K562 (cell line): ENCODE results near the gene COMTD1. TPM values are rescaled to one million over a fixed set of nuclear protein-coding genes. Genes with fewer than 3 reads are reported as not detected.

Experiments
- ATAC-seq: fragments of 200-7000 bp; cut with Tn5 transposase; 3 replicates; pipeline ENCODE4 v1.9.1; 2020; ENCODE audit warnings: moderate library complexity
- BruUV-seq: library from RNA; stranded (reverse); fragments of 400-500 nt; replicated peaks from 2 replicates; lab custom pipeline; 2021; lab: Mats Ljungman, UMichigan
- CTCF ChIA-PET: fragments of 300-600 bp; formaldehyde crosslinking; extraction: SDS; loops from one replicate; lab custom pipeline; 2021; ENCODE audit warnings: low intra/inter-chr PET ratio; lab: Yijun Ruan, JAX
- POLR2A ChIA-PET: fragments of 300-600, 350-650 bp; sonication (Branson Sonifier 250); formaldehyde crosslinking; extraction: SDS; loops from one replicate; lab custom pipeline; 2021; ENCODE audit warnings: antibody characterized with exemption, inconsistent platforms; lab: Yijun Ruan, JAX
- DNase-seq, 4 experiments: peaks; one replicate each; pipeline versions ENCODE4 v3.0.0 to v3.0.0-alpha.2; 2011 to 2018; ENCODE audit warnings: low spot score in 3 of 4, mixed read lengths in 3 of 4; ENCODE audit errors: extremely low read depth in 1 of 4
- FAIRE-seq: peaks from 2 replicates; lab custom pipeline; 2011; peaks lifted over from hg19 to GRCh38; lab: Jason Lieb, UNC
- H2AFZ ChIP-seq: 2 replicates; pipeline ENCODE4 v1.6.0; 2011; ENCODE audit warnings: low read depth, low read length, control low read depth, inconsistent platforms
- H3K27ac ChIP-seq: fragments of 200-600 bp; 3 replicates; pipeline ENCODE4 v1.8.0; 2011; ENCODE audit warnings: low read depth, mild to moderate bottlenecking, control low read depth, inconsistent platforms, low read length, moderate library complexity, mixed read lengths; ENCODE audit errors: extremely low read depth
- H3K27me3 ChIP-seq, 2 experiments: fragments of 300-600 bp in 1 of 2; 2 replicates in 1 of 2; 3 replicates in 1 of 2; pipeline versions ENCODE4 v1.6.0 to v1.8.0; 2011; ENCODE audit warnings: inconsistent platforms in 2 of 2, low read length in 2 of 2, mild to moderate bottlenecking in 1 of 2, mixed read lengths in 1 of 2, moderate library complexity in 1 of 2; ENCODE audit not compliant: control insufficient read depth in 2 of 2, insufficient read depth in 2 of 2
- H3K36me3 ChIP-seq: fragments of 300-600 bp; 3 replicates; pipeline ENCODE4 v1.8.0; 2011; ENCODE audit warnings: mild to moderate bottlenecking, low read length, inconsistent platforms; ENCODE audit not compliant: control insufficient read depth, insufficient read depth
- H3K4me1 ChIP-seq, 2 experiments: fragments of 200-600 bp in 1 of 2; replicated peaks in 1 of 2; 2 replicates in 1 of 2; 3 replicates in 1 of 2; pipeline versions ENCODE4 v1.5.1 to v1.8.0; 2011; ENCODE audit warnings: inconsistent platforms in 2 of 2, low read length in 2 of 2, mild to moderate bottlenecking in 1 of 2, mixed read lengths in 1 of 2, moderate library complexity in 1 of 2; ENCODE audit not compliant: control insufficient read depth in 2 of 2, insufficient read depth in 2 of 2
- H3K4me2 ChIP-seq: 2 replicates; pipeline ENCODE4 v1.6.1; 2011; ENCODE audit warnings: low read length, control low read depth, inconsistent platforms, mixed read lengths; ENCODE audit not compliant: insufficient read depth
- H3K4me3 ChIP-seq: fragments of 200-600 bp; sonication (generic), shearing (Covaris generic); 2 replicates; pipeline ENCODE4 v1.5.1; 2016; ENCODE audit warnings: control low read depth, inconsistent platforms
- H3K79me2 ChIP-seq: fragments of 200-600 bp; 3 replicates; pipeline ENCODE4 v1.8.0; 2011; ENCODE audit warnings: low read length, inconsistent platforms; ENCODE audit not compliant: control insufficient read depth, insufficient read depth
- H3K9ac ChIP-seq, 2 experiments: 2 replicates each; pipeline versions ENCODE4 v1.6.0 to v1.6.1; 2011; ENCODE audit warnings: low read depth in 2 of 2, low read length in 2 of 2, control low read depth in 1 of 2, inconsistent platforms in 1 of 2, mild to moderate bottlenecking in 1 of 2, mixed read lengths in 1 of 2; ENCODE audit not compliant: insufficient read depth in 1 of 2
- H3K9me1 ChIP-seq: one replicate; pipeline ENCODE4 v1.6.0; 2011; ENCODE audit warnings: inconsistent platforms, mild to moderate bottlenecking, low read length, moderate library complexity; ENCODE audit not compliant: control insufficient read depth, insufficient read depth
- H3K9me3 ChIP-seq: replicated peaks from 2 replicates; pipeline ENCODE4 v1.5.1; 2011; ENCODE audit warnings: low read depth, low read length, inconsistent platforms; ENCODE audit not compliant: control insufficient read depth, insufficient read depth
- H4K20me1 ChIP-seq: replicated peaks from 2 replicates; pipeline ENCODE4 v1.6.1; 2011; ENCODE audit warnings: low read length, inconsistent platforms, mixed read lengths; ENCODE audit not compliant: control insufficient read depth, insufficient read depth
- BHLHE40 ChIP-seq: IDR thresholded peaks from 2 replicates; pipeline ENCODE4 v1.6.1; 2011; ENCODE audit warnings: low read length, improper control_type of control experiment
- C11orf30 ChIP-seq: fragments of 450-650 bp; IDR thresholded peaks from 2 replicates; pipeline ENCODE4 v1.6.1; 2016; ENCODE audit warnings: low read depth, mild to moderate bottlenecking
- CTBP1 ChIP-seq: fragments of 450-650 bp; IDR thresholded peaks from 2 replicates; pipeline ENCODE4 v1.6.1; 2016; ENCODE audit warnings: borderline replicate concordance
- EHMT2 ChIP-seq: fragments of 450-650 bp; IDR thresholded peaks from 2 replicates; pipeline ENCODE4 v1.6.1; 2018; ENCODE audit warnings: antibody characterized with exemption
- HDAC2 ChIP-seq: fragments of 450-650 bp; IDR thresholded peaks from 2 replicates; pipeline ENCODE4 v1.6.1; 2016; ENCODE audit warnings: mild to moderate bottlenecking
- ID3 ChIP-seq, 2 experiments: fragments of 250-450 bp in 1 of 2; fragments of 450-650 bp in 1 of 2; sonication (Bioruptor Pico) in 1 of 2; IDR thresholded peaks; 2 replicates each; pipeline versions ENCODE4 v1.6.1 to v1.8.0; 2016 to 2021; ENCODE audit warnings: mild to moderate bottlenecking in 2 of 2, moderate library complexity in 2 of 2, missing compliant biosample characterization in 1 of 2, missing genetic modification characterization in 1 of 2
- IRF2 ChIP-seq: sonication (generic); formaldehyde crosslinking; IDR thresholded peaks from 2 replicates; pipeline ENCODE4 v1.8.1; 2022; ENCODE audit warnings: mild to moderate bottlenecking, missing genetic modification reagents
- JUND ChIP-seq, 2 experiments: IDR thresholded peaks; 2 replicates in 1 of 2; 3 replicates in 1 of 2; pipeline ENCODE4 v1.6.1; 2011; ENCODE audit warnings: borderline replicate concordance in 2 of 2, low read depth in 2 of 2, low read length in 2 of 2, improper control_type of control experiment in 1 of 2, missing biosample characterization in 1 of 2, missing genetic modification characterization in 1 of 2, missing genetic modification reagents in 1 of 2
- KAT2B ChIP-seq: IDR thresholded peaks from one replicate; pipeline ENCODE4 v1.6.1; 2012; ENCODE audit warnings: low read depth, mild to moderate bottlenecking, control low read depth, inconsistent platforms, low read length, moderate library complexity
- NEUROD1 ChIP-seq: fragments of 150-350 bp; IDR thresholded peaks from 2 replicates; pipeline ENCODE4 v1.6.1; 2014; ENCODE audit warnings: borderline replicate concordance, low read length, low read depth; ENCODE audit not compliant: partially characterized antibody
- TBP ChIP-seq: optimal IDR thresholded peaks from 2 replicates; pipeline ENCODE3; 2011; ENCODE audit warnings: low read depth, low read length, improper control_type of control experiment
- WGBS: fragments of 100-300 bp; shearing (Covaris generic); methylation state at CpG from one replicate; pipeline ENCODE4 v1.1.6; 2016; ENCODE audit warnings: low coverage, mixed read lengths; ENCODE audit not compliant: insufficient coverage; ENCODE audit errors: missing lambda C conversion rate; 5-methylcytosine and 5-hydroxymethylcytosine counted together
- in situ Hi-C: fragments of 300-500 bp; cut with MboI; formaldehyde crosslinking; loops from 4 replicates; pipeline ENCODE4 v1.15.0; 2018; ENCODE audit warnings: inconsistent platforms, mixed read lengths
- intact Hi-C: fragments of 100-400 bp; cut with micrococcal nuclease; formaldehyde crosslinking; loops from 2 replicates; pipeline ENCODE4 v1.14.2; 2022
- polyA plus RNA-seq, 8 experiments: library from polyadenylated mRNA; depleted of rRNA in 4 of 8; stranded (reverse) in 5 of 8; unstranded in 3 of 8; fragments of >200 nt; fragmentation: Nextera tagmentation in 2 of 8; fragmentation: Illumina TruSeq in 1 of 8; extraction: Ambion mirVana in 2 of 8; extraction: Trizol in 1 of 8; gene quantifications; 2 replicates each; pipeline versions ENCODE4 v1.2.1 to v1.2.3, GENCODE V29; 2011 to 2014; ENCODE audit warnings: inconsistent platforms in 1 of 8, missing spikeins in 1 of 8
- total RNA-seq, 7 experiments: library from RNA; depleted of rRNA in 6 of 7; stranded (reverse); fragments of >200 nt in 6 of 7; fragmentation: Illumina TruSeq in 2 of 7; extraction: Trizol in 2 of 7; gene quantifications; 2 replicates each; pipeline versions ENCODE4 v1.2.1 to v1.2.3, GENCODE V29; 2011 to 2021; ENCODE audit warnings: low replicate concordance in 1 of 7
- TF ChIP-seq, protein P1 (sequence below): sonication (generic); formaldehyde crosslinking; IDR thresholded peaks from 2 replicates; pipeline ENCODE4 v1.8.0; 2022; ENCODE audit warnings: mild to moderate bottlenecking, missing genetic modification reagents
- TF ChIP-seq, protein P2 (sequence below): fragments of 250-450 bp; sonication (Bioruptor Pico); IDR thresholded peaks from 2 replicates; pipeline ENCODE4 v1.4.0; 2020

The COMTD1 gene
- total and polyA plus RNA-seq, 9 of the 15 experiments (the other 6 are each of a cell fraction or from before 2014, with no cell fraction given) = 0.41 to 112 (median 13.7) TPM

DNA sequence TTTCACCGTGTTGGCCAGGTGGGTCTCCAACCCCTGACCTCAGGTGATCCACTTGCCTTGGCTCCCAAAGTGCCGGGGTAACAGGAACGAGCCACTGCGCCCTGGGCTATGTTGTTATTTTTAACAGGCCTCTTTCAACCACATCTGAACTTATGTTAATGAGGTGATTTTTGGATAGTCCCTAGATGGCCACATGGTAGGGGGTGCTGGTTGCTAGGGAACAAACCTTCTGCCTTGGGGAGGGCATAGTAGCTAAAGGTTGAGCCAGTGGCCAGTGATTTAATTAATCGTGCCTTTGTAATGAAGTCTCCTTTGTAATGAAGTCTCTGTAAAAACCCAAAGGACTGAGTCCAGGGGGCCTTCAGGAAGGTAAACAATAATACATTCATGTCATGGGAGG is 9.1 kb downstream of the COMTD1 start (continued):
- TF ChIP-seq EHMT2 (no peak), BHLHE40 (no peak), ID3 (CRISPR knock-in tag; IDR thresholded peaks at IDR 0.05) (no peak), ID3 (tag; IDR thresholded peaks at IDR 0.05) (no peak), NEUROD1 (no peak), TBP (no peak)

- peaks cover 43% of the 10 kb centered on the region for H4K20me1 ChIP-seq
- ChIA-PET CTCF (interaction anchor here (0.6 kb wide), 2 partner anchors 198 to 1151 kb away, joined by 3 to 4 read pairs; no protein-coding TSS in a partner anchor), POLR2A (interaction anchor here (0.6 to 6.1 kb wide), 8 partner anchors 8 to 772 kb away, joined by 3 to 41 read pairs (median 7); partner anchors contain the start of gene VDAC2)
- no peak overlapping the region for H3K9ac ChIP-seq
- no peak overlapping the region for H3K4me2 ChIP-seq
- FAIRE-seq (no peak), ATAC-seq (no peak), DNase-seq (no peak)
- in situ Hi-C loops = no loop called here
- no peak overlapping the region for H3K4me3 ChIP-seq
- intact Hi-C loops = no loop called here
- H3K27me3 ChIP-seq = no peaks in the 10 kb centered on the region
- H3K4me1 ChIP-seq = no peaks in the 10 kb centered on the region
- peaks cover 79% of the 10 kb centered on the region for H3K79me2 ChIP-seq
- H2AFZ ChIP-seq = no peak overlapping the region
- H3K9me3 ChIP-seq = no peaks in the 10 kb centered on the region
- no peak overlapping the region for H3K27ac ChIP-seq
- WGBS = 100% methylated on average over 2 of the region's 2 CpGs
- no peaks in the 10 kb centered on the region for H3K9me1 ChIP-seq
- no TSS peak for BruUV-seq
- peaks cover 95% of the 10 kb centered on the region for H3K36me3 ChIP-seq
- no peak for TF ChIP-seq CTBP1
- no peak for TF ChIP-seq C11orf30
- TF ChIP-seq, protein P1, sequence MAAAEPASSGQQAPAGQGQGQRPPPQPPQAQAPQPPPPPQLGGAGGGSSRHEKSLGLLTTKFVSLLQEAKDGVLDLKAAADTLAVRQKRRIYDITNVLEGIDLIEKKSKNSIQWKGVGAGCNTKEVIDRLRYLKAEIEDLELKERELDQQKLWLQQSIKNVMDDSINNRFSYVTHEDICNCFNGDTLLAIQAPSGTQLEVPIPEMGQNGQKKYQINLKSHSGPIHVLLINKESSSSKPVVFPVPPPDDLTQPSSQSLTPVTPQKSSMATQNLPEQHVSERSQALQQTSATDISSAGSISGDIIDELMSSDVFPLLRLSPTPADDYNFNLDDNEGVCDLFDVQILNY (CRISPR knock-in tag) = no peak
- TF ChIP-seq, protein P2, sequence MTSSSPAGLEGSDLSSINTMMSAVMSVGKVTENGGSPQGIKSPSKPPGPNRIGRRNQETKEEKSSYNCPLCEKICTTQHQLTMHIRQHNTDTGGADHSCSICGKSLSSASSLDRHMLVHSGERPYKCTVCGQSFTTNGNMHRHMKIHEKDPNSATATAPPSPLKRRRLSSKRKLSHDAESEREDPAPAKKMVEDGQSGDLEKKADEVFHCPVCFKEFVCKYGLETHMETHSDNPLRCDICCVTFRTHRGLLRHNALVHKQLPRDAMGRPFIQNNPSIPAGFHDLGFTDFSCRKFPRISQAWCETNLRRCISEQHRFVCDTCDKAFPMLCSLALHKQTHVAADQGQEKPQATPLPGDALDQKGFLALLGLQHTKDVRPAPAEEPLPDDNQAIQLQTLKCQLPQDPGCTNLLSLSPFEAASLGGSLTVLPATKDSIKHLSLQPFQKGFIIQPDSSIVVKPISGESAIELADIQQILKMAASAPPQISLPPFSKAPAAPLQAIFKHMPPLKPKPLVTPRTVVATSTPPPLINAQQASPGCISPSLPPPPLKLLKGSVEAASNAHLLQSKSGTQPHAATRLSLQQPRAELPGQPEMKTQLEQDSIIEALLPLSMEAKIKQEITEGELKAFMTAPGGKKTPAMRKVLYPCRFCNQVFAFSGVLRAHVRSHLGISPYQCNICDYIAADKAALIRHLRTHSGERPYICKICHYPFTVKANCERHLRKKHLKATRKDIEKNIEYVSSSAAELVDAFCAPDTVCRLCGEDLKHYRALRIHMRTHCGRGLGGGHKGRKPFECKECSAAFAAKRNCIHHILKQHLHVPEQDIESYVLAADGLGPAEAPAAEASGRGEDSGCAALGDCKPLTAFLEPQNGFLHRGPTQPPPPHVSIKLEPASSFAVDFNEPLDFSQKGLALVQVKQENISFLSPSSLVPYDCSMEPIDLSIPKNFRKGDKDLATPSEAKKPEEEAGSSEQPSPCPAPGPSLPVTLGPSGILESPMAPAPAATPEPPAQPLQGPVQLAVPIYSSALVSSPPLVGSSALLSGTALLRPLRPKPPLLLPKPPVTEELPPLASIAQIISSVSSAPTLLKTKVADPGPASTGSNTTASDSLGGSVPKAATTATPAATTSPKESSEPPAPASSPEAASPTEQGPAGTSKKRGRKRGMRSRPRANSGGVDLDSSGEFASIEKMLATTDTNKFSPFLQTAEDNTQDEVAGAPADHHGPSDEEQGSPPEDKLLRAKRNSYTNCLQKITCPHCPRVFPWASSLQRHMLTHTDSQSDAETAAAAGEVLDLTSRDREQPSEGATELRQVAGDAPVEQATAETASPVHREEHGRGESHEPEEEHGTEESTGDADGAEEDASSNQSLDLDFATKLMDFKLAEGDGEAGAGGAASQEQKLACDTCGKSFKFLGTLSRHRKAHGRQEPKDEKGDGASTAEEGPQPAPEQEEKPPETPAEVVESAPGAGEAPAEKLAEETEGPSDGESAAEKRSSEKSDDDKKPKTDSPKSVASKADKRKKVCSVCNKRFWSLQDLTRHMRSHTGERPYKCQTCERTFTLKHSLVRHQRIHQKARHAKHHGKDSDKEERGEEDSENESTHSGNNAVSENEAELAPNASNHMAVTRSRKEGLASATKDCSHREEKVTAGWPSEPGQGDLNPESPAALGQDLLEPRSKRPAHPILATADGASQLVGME (CRISPR knock-in tag) = no peak
- TF ChIP-seq HDAC2 = no peak
- no peak for TF ChIP-seq IRF2 (CRISPR knock-in tag)
- TF ChIP-seq KAT2B = no peak
- TF ChIP-seq JUND (IDR thresholded peaks at IDR 0.05; ENCODE audit: borderline replicate concordance, low read depth, low read length) = no peak
- no peak for TF ChIP-seq JUND (tag; IDR thresholded peaks at IDR 0.05; ENCODE audit: borderline replicate concordance, low read depth, low read length)
Measured at GRCh38 chr10:75226095-75226494, 9.7 kb downstream of the COMTD1 start.
